Non-pigmented ciliary epithelial cell (primary cell): ENCODE results near the gene DYNC1I1.
A peak's percentile ranks its signal among the peaks of the same experiment; 100 is the strongest.

Source experiments
- DNase-seq: peaks from one replicate; pipeline ENCODE4 v3.0.0-alpha.2; 2010; ENCODE audit warnings: low read depth

DYNC1I1 gene

GRCh38 chr7:95861041-95861440, 88.7 kb downstream of the DYNC1I1 start:
- no peak for DNase-seq

DNA sequence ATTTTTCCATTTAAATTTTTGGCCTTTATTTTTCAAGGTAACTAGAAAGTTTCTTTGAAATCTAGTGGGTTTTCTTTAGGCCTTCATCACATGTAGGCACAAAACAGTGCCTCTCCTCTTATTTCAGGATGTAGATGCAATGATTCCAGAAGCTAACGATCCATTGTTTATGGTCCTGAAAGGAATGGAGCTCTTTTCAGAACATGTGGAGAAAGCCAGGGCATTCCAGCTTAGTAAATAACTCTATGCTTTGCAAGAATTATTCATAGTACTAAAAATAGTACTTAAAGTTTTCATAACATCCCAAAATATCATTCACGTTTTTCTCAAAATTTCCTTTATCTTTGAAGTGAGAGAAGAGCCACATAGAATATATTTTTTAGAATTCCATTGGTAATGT, 91.3 kb downstream of the DYNC1I1 start:
- DNase-seq: no peak

DNA sequence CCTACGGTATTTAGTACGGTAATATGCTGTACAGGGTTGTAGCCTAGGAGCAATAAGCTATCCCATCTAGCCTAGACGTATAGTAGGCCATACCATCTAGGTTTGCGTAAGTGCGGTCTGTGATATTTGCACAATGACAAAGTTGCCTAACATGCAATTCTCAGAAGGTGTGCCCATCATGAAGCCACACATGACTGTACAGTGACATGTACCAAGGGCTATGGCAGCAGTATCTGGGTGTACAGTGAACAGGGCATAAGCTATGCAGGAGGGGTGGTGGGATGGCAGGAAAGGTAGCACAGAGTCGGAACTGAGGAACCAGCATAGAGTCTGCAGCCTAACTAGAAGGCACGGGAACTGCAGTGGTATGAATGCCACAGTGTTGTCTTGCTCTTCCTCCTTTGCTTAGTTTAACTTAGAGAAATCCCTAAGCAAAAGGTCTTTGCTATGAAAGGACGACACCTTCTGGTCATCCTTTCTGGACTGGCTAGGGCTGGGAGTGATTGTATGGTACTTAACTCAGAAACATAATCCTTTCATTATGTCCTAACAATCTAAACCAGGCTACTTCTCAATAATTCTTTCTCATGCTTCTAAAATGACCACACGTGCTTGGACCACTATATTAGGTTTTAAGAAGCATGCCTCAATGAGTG, 93.5 kb downstream of the DYNC1I1 start:
- no peak for DNase-seq

- DNase-seq: no peak
These were observed 95.0 kb downstream of the DYNC1I1 start for GRCh38 chr7:95867309-95867708.

GRCh38 chr7:95871075-95871848, 98.9 kb downstream of the DYNC1I1 start:
- DNase-seq: peak; percentile 14

DNA sequence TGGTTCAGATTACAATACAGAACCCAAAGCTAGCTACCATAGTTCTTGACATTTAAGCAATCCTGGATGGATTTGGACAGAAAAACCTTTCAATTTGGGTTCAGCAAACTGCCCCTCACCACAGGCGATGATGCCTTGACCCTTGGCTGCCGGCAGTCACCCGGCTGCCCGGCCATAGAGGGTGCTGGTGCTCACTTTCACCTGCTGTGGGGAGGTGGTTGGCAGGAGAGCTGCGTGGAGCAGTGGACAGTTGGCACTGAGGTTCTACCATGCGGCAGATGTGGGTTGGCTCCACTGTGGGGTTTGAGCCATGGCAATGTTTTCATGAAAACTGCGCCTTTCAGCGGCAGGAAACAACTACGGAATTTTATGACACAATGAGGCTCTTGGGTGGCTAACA, 99.5 kb downstream of the DYNC1I1 start:
- no peak for DNase-seq

GRCh38 chr7:95874129-95874528, 101.8 kb downstream of the DYNC1I1 start:
- no peak for DNase-seq

- no peak for DNase-seq
These were observed 102.3 kb downstream of the DYNC1I1 start for GRCh38 chr7:95874541-95875265.

DNA sequence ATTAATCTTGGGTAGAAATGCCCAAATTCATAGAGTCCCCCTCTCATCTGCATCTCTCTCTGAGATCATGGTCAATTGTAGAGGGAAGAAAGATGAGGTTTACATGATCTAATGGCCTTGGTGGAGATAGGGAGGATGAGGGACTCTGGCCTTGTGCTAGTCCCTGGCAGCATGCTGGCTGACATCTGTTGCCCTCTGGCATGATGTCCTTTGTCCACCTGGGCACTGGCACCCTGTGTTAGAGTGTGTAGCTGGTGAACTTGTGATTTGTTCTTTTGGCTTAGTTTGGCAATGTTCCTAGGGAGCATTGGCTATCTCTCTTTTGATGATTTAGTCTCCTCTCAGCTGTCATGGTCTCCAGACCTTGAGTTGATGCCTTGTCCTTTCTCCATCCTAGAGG, 103.2 kb downstream of the DYNC1I1 start:
- DNase-seq: no peak

GRCh38 chr7:95878677-95879076, 106.3 kb downstream of the DYNC1I1 start:
- DNase-seq: no peak

- no peak for DNase-seq
These were observed 109.2 kb downstream of the DYNC1I1 start for GRCh38 chr7:95881597-95881996.

DNA sequence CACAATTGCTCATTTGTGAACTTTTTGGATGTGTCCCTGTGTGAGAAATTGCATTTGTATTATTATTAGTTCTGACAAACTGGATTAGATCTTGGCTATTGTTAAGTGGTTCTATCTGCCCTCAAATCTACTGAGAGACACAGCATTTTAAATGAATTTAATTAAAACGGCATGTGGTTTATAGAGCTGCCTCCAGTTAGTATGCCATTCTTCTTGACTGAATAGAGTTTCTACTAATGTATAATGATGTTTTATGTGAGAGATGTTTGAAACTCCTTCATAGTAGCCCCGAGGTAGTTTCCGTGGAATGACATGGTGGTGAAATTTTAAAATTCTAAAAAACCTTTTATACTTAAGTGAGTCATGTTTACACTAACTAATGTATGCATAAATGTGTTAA, 110.9 kb downstream of the DYNC1I1 start:
- no peak for DNase-seq

DNA sequence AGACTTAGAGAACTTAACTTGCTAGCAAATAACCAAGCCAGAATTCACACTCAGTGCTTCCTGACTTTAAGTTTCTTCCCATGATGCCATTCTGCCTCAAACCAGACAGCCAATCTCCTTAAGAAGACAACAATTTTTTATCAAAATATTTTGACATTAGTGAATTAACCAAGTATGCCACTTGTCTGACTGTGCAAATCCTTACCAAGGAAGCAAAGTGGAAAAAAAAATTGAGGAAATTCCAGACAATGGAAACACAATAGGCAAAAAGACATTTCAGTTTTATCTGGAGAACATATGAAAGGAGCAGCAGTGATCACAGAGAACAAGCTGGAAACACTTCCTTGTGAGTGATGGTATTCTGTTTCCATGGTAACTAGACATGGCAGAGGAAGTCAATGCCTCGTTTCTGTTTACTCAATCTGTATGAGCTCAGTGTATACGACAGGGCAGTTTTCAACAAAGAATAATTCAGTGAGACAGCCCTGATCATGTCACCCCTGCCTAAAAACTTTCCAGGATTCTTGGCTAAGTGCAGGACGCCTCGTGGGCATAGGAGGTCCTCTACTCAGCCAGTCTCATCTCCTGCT, 114.2 kb downstream of the DYNC1I1 start:
- DNase-seq: no peak

DNA sequence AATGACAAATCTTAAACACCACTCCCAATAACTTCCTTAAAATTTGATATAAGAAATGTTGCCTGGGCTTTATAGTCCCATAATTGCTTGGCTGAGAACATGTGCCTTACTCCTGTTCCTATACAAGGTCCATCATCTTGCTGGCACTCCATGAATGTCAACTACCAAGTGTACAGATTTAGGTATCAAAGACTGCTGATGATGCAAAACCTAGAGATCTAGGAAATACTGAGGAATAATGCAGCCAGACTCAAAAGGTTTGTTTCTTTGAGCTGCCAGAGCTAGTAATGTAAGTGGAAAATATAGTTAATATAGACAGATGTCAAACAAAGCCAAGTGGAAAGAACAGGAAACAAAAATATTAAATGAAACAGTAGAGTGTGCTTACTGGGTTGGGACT, 121.1 kb downstream of the DYNC1I1 start:
- DNase-seq: no peak

- DNase-seq: no peak
These were observed 125.3 kb downstream of the DYNC1I1 start for GRCh38 chr7:95897557-95898251.

DNA sequence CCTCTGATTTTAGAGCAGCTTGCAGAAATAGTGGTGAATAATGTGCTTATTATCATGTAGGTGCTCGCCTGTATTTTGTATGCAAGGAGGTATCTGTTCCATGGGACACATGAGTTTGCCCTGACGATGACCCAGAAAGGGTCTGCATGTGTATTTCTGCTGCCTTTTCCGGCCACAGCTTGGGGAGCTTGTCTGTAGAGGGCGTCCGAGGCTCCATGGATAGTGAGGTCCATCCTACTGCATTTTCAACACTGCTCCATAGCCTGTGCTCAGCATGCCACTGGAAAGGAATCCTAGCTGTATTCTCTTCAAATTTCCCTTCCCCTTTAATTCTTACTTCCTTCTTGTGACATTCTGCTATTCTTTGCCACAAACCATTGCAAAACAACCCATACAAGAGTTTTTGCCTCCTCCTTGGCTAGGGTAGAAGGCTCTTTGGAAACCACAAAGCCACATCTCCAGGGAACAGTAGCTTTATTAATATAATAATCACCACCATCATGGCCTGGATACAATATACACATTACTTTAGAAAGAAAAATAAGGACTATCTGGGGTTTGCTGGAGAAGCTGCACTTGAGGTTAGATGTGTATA, 127.7 kb downstream of the DYNC1I1 start:
- no peak for DNase-seq

DNA sequence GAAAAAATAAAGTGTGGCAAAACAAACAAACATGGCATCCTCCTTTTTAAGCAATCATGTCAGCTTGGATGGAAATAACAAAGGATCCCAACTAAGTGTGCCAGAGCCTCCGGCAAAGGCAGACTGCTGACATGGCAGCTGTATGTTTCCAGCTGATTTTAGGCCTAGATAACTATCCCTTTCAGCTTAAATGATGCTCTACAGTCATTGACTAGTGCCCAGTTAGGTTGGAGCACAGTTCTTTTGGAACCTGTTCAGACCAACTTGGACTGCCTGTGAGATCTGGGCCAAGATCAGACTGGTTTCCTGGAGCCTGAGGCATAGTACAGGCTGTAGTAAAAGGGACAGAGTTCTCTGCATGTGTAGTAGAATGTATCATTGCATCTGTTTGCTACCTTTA, 128.7 kb downstream of the DYNC1I1 start:
- DNase-seq: no peak

GRCh38 chr7:95904099-95904498, 131.7 kb downstream of the DYNC1I1 start:
- no peak for DNase-seq

GRCh38 chr7:95905167-95905566, 132.8 kb downstream of the DYNC1I1 start:
- no peak for DNase-seq

- no peak for DNase-seq
These were observed 134.5 kb downstream of the DYNC1I1 start for GRCh38 chr7:95906851-95907250.

GRCh38 chr7:95907337-95907736, 135.0 kb downstream of the DYNC1I1 start:
- no peak for DNase-seq

GRCh38 chr7:95908499-95908898, 136.1 kb downstream of the DYNC1I1 start:
- DNase-seq: no peak
